Choroid plexus epithelial cell (primary cell): Measurements from ENCODE around the gene KCNK5.

Experiments used
- DNase-seq: peaks from one replicate; pipeline ENCODE4 v3.0.0-alpha.2; 2010; ENCODE audit warnings: low read depth
- H3K4me3 ChIP-seq: 2 replicates; pipeline ENCODE4 v1.5.1; 2011; ENCODE audit warnings: low read depth, mild to moderate bottlenecking, control low read depth, low read length, moderate library complexity
- CTCF ChIP-seq: conservative IDR thresholded peaks from 2 replicates; pipeline ENCODE4 v1.5.1; 2011; ENCODE audit warnings: low read depth, mild to moderate bottlenecking, control low read depth, inconsistent platforms, low read length, moderate library complexity

KCNK5 gene

GRCh38 chr6:39157511-39157910 lies 71.8 kb downstream of the KCNK5 start:
- TF ChIP-seq CTCF: no peak
- DNase-seq: no peak

GRCh38 chr6:39156801-39157200 lies 72.5 kb downstream of the KCNK5 start:
- DNase-seq: no peak
- no peak overlapping the region for H3K4me3 ChIP-seq
- TF ChIP-seq CTCF: no peak

More at GRCh38 chr6:39157511-39157910, 71.8 kb downstream of the KCNK5 start:
- no peak overlapping the region for H3K4me3 ChIP-seq

- no peak for TF ChIP-seq CTCF
- no peak for DNase-seq
Observed at GRCh38 chr6:39154705-39155104, 74.6 kb downstream of the KCNK5 start.

GRCh38 chr6:39153766-39154397 lies 75.4 kb downstream of the KCNK5 start:
- H3K4me3 ChIP-seq: no peak overlapping the region
- no peak for DNase-seq
- no peak for TF ChIP-seq CTCF

More at GRCh38 chr6:39154705-39155104, 74.6 kb downstream of the KCNK5 start:
- no peak overlapping the region for H3K4me3 ChIP-seq

- DNase-seq: no peak
- H3K4me3 ChIP-seq: no peak overlapping the region
- TF ChIP-seq CTCF: no peak
Observed at GRCh38 chr6:39152262-39152661, 77.0 kb downstream of the KCNK5 start.

GRCh38 chr6:39151211-39151610 lies 78.1 kb downstream of the KCNK5 start:
- no peak for DNase-seq
- no peak for TF ChIP-seq CTCF
- no peak overlapping the region for H3K4me3 ChIP-seq

- no peak overlapping the region for H3K4me3 ChIP-seq
- no peak for DNase-seq
- no peak for TF ChIP-seq CTCF
Observed at GRCh38 chr6:39144481-39145173, 84.6 kb downstream of the KCNK5 start.
